Measurements from ENCODE around the gene ANXA4. TPM values are rescaled to one million over a fixed set of nuclear protein-coding genes. Genes with fewer than 3 reads are reported as not detected.

Gene ANXA4
- total RNA-seq, 1 donor from 2014 or later = 2.4 TPM

GRCh38 chr2:69774984-69775982, 33.3 kb downstream of the ANXA4 start:
- DNase-seq (ENCODE audit: low spot score in 2 of 2) (no peak), FAIRE-seq (no peak)

- DNase-seq (ENCODE audit: low spot score in 2 of 2) = no peak
- no peak for FAIRE-seq
Measured at GRCh38 chr2:69776886-69777785, 35.2 kb downstream of the ANXA4 start.

- FAIRE-seq = no peak
- no peak for DNase-seq (ENCODE audit: low spot score in 2 of 2)
Measured at GRCh38 chr2:69777786-69778105, 35.8 kb downstream of the ANXA4 start.

- no peak for FAIRE-seq
- DNase-seq (ENCODE audit: low spot score in 2 of 2) = no peak
Measured at GRCh38 chr2:69779258-69780001, 37.5 kb downstream of the ANXA4 start.

- no peak for DNase-seq (ENCODE audit: low spot score in 2 of 2)
- FAIRE-seq = no peak
Measured at GRCh38 chr2:69780921-69781320, 39.0 kb downstream of the ANXA4 start.

GRCh38 chr2:69781321-69782248, 39.7 kb downstream of the ANXA4 start:
- no peak for FAIRE-seq
- no peak for DNase-seq (ENCODE audit: low spot score in 2 of 2)

GRCh38 chr2:69784228-69784627, 42.3 kb downstream of the ANXA4 start:
- no peak for FAIRE-seq
- DNase-seq (ENCODE audit: low spot score in 2 of 2) = no peak

- no peak for DNase-seq (ENCODE audit: low spot score in 2 of 2)
- no peak for FAIRE-seq
Measured at GRCh38 chr2:69785358-69785757, 43.4 kb downstream of the ANXA4 start.

GRCh38 chr2:69786052-69786560, 44.2 kb downstream of the ANXA4 start:
- FAIRE-seq (no peak), DNase-seq (ENCODE audit: low spot score in 2 of 2) (no peak)

- FAIRE-seq = no peak
- no peak for DNase-seq (ENCODE audit: low spot score in 2 of 2)
Measured at GRCh38 chr2:69789175-69789721, 47.3 kb downstream of the ANXA4 start.

GRCh38 chr2:69789772-69790600, 48.1 kb downstream of the ANXA4 start:
- FAIRE-seq (no peak), DNase-seq (ENCODE audit: low spot score in 2 of 2) (no peak)

- no peak for DNase-seq (ENCODE audit: low spot score in 2 of 2)
Measured at GRCh38 chr2:69790601-69790959, 48.6 kb downstream of the ANXA4 start.

GRCh38 chr2:69791045-69791444, 49.1 kb downstream of the ANXA4 start:
- DNase-seq (ENCODE audit: low spot score in 2 of 2) (no peak), FAIRE-seq (no peak)

More at GRCh38 chr2:69790601-69790959, 48.6 kb downstream of the ANXA4 start:
- no peak for FAIRE-seq

GRCh38 chr2:69796174-69796573, 54.2 kb downstream of the ANXA4 start:
- no peak for FAIRE-seq
- DNase-seq (ENCODE audit: low spot score in 2 of 2) = no peak

- FAIRE-seq (no peak), DNase-seq (ENCODE audit: low spot score in 2 of 2) (no peak)
Measured at GRCh38 chr2:69797235-69797634, 55.3 kb downstream of the ANXA4 start.

- DNase-seq (ENCODE audit: low spot score in 2 of 2) (no peak), FAIRE-seq (no peak)
Measured at GRCh38 chr2:69797836-69798289, 55.9 kb downstream of the ANXA4 start.

- no peak for DNase-seq (ENCODE audit: low spot score in 2 of 2)
- no peak for FAIRE-seq
Measured at GRCh38 chr2:69798290-69798908, 56.5 kb downstream of the ANXA4 start.

Measured in frontal cortex (tissue), 4 donors.